ENCODE data around the gene JAKMIP2. TPM values are rescaled to one million over a fixed set of nuclear protein-coding genes. Genes with fewer than 3 reads are reported as not detected.

JAKMIP2 gene
- total RNA-seq, 1 donor from 2014 or later = 0.49 TPM

- no peaks in the 10 kb centered on the region for H3K27me3 ChIP-seq
- intact Hi-C loops (cut with DNase I) = no loop called here
- H3K9me3 ChIP-seq = no peaks in the 10 kb centered on the region
- no peaks in the 10 kb centered on the region for H3K4me1 ChIP-seq
- H3K4me3 ChIP-seq = no peak overlapping the region
- no peak for DNase-seq (ENCODE audit: extremely low spot score in 2 of 2)
- H3K27ac ChIP-seq = no peak overlapping the region
- H3K36me3 ChIP-seq = no peaks in the 10 kb centered on the region
- no peak for TF ChIP-seq POLR2AphosphoS5 (IDR thresholded peaks at IDR 0.05; ENCODE audit: insufficient read depth in 1 of 2, low read depth in 1 of 2)
- no peak for TF ChIP-seq CTCF (IDR thresholded peaks at IDR 0.05)
- no peak for TF ChIP-seq POLR2A (IDR thresholded peaks at IDR 0.05)
Measured at GRCh38 chr5:147746986-147747385, 35.5 kb downstream of the JAKMIP2 start.

- Histone ChIP-seq H3K4me3 (no peak overlapping the region), H3K27me3 (no peaks in the 10 kb centered on the region), H3K27ac (no peak overlapping the region), H3K36me3 (no peaks in the 10 kb centered on the region), H3K9me3 (no peaks in the 10 kb centered on the region), H3K4me1 (no peaks in the 10 kb centered on the region)
- intact Hi-C loops (cut with DNase I) = no loop called here
- TF ChIP-seq POLR2AphosphoS5 (IDR thresholded peaks at IDR 0.05; ENCODE audit: insufficient read depth in 1 of 2, low read depth in 1 of 2) (no peak), CTCF (IDR thresholded peaks at IDR 0.05) (no peak), POLR2A (IDR thresholded peaks at IDR 0.05) (no peak)
- DNase-seq (ENCODE audit: extremely low spot score in 2 of 2) = no peak
Measured at GRCh38 chr5:147743678-147744374, 38.7 kb downstream of the JAKMIP2 start.

- Histone ChIP-seq H3K27ac (no peak overlapping the region), H3K36me3 (no peaks in the 10 kb centered on the region), H3K4me3 (no peak overlapping the region), H3K27me3 (no peaks in the 10 kb centered on the region), H3K9me3 (no peaks in the 10 kb centered on the region), H3K4me1 (no peaks in the 10 kb centered on the region)
- no peak for DNase-seq (ENCODE audit: extremely low spot score in 2 of 2)
- intact Hi-C loops (cut with DNase I) = no loop called here
- no peak for TF ChIP-seq POLR2AphosphoS5 (IDR thresholded peaks at IDR 0.05; ENCODE audit: insufficient read depth in 1 of 2, low read depth in 1 of 2)
- TF ChIP-seq CTCF (IDR thresholded peaks at IDR 0.05) = no peak
- no peak for TF ChIP-seq POLR2A (IDR thresholded peaks at IDR 0.05)
Measured at GRCh38 chr5:147743012-147743411, 39.5 kb downstream of the JAKMIP2 start.

GRCh38 chr5:147742151-147742550, 40.4 kb downstream of the JAKMIP2 start:
- Histone ChIP-seq H3K27me3 (no peaks in the 10 kb centered on the region), H3K36me3 (no peaks in the 10 kb centered on the region), H3K4me1 (no peaks in the 10 kb centered on the region), H3K27ac (no peak overlapping the region), H3K9me3 (no peaks in the 10 kb centered on the region), H3K4me3 (no peak overlapping the region)
- TF ChIP-seq POLR2AphosphoS5 (IDR thresholded peaks at IDR 0.05; ENCODE audit: insufficient read depth in 1 of 2, low read depth in 1 of 2) = no peak
- TF ChIP-seq CTCF (IDR thresholded peaks at IDR 0.05) = no peak
- TF ChIP-seq POLR2A (IDR thresholded peaks at IDR 0.05) = no peak
- DNase-seq (ENCODE audit: extremely low spot score in 2 of 2) = no peak
- intact Hi-C loops (cut with DNase I) = no loop called here

- no peaks in the 10 kb centered on the region for H3K4me1 ChIP-seq
- intact Hi-C loops (cut with DNase I) = no loop called here
- no peak overlapping the region for H3K4me3 ChIP-seq
Measured at GRCh38 chr5:147740864-147741263, 41.7 kb downstream of the JAKMIP2 start.

More at GRCh38 chr5:147740864-147741263, 41.7 kb downstream of the JAKMIP2 start:
- Histone ChIP-seq H3K27ac (no peak overlapping the region), H3K27me3 (no peaks in the 10 kb centered on the region), H3K36me3 (no peaks in the 10 kb centered on the region), H3K9me3 (no peaks in the 10 kb centered on the region)
- no peak for DNase-seq (ENCODE audit: extremely low spot score in 2 of 2)
- TF ChIP-seq CTCF (IDR thresholded peaks at IDR 0.05) (no peak), POLR2AphosphoS5 (IDR thresholded peaks at IDR 0.05; ENCODE audit: insufficient read depth in 1 of 2, low read depth in 1 of 2) (no peak), POLR2A (IDR thresholded peaks at IDR 0.05) (no peak)
